Neutrophil (primary cell): Measurements from ENCODE around the gene ATG2A.

Experiments
- H3K27ac ChIP-seq: fragments of 200-600 bp; sonication (generic); 2 replicates; pipeline ENCODE4 v1.5.1; 2016; ENCODE audit warnings: mild to moderate bottlenecking, moderate library complexity
- H3K27me3 ChIP-seq: fragments of 200-600 bp; sonication (generic); 2 replicates; pipeline ENCODE4 v1.6.0; 2016; ENCODE audit warnings: mild to moderate bottlenecking
- H3K36me3 ChIP-seq: fragments of 200-600 bp; sonication (generic); 2 replicates; pipeline ENCODE4 v1.5.1; 2017
- H3K4me1 ChIP-seq, 2 experiments: fragments of 200-600 bp in 1 of 2; sonication (generic) in 1 of 2; 1 replicate in 1 of 2; 2 replicates in 1 of 2; pipeline versions ENCODE4 v1.5.1 to v1.6.1; 2013 to 2016; ENCODE audit warnings: low read depth in 1 of 2, low read length in 1 of 2, mild to moderate bottlenecking in 1 of 2, moderate library complexity in 1 of 2; ENCODE audit not compliant: control insufficient read depth in 1 of 2, insufficient read depth in 1 of 2
- H3K4me3 ChIP-seq, 2 experiments: fragments of 200-600 bp in 1 of 2; sonication (generic) in 1 of 2; 1 replicate in 1 of 2; 2 replicates in 1 of 2; pipeline ENCODE4 v1.5.1; 2013 to 2016; ENCODE audit warnings: low read depth in 1 of 2, low read length in 1 of 2, mild to moderate bottlenecking in 1 of 2, moderate library complexity in 1 of 2
- H3K9me3 ChIP-seq: fragments of 200-600 bp; sonication (generic); 2 replicates; pipeline ENCODE4 v1.5.1; 2016
- TF ChIP-seq, protein P1 (sequence below): fragments of 200-600 bp; sonication (generic); IDR thresholded peaks from 2 replicates; pipeline ENCODE4 v1.5.1; 2016; ENCODE audit warnings: antibody characterized with exemption

Gene ATG2A

DNA sequence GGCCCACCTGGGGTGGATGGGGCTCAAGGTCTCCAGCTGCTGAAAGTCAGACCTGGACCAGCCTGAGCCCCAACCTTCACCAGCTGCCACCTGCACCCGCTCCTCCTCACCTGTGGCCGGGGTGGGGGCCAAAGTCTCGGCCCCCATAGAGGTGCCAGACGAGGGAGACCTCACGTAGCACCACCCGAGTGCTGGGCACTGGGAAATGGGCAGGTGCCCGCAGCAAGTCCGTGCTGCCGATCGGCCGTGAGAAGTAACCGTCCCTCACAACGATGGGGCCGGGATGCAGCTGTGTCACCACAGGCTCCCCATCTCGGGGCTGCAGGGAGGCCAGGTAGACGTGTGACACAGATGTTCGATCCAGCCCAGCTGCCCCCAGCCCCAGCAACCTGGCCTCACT lies 16.2 kb downstream of the ATG2A start:
- no peak overlapping the region for H3K4me3 ChIP-seq
- H3K9me3 ChIP-seq = no peaks in the 10 kb centered on the region
- H3K27ac ChIP-seq = no peak overlapping the region
- H3K27me3 ChIP-seq = no peaks in the 10 kb centered on the region
- TF ChIP-seq, protein P1, sequence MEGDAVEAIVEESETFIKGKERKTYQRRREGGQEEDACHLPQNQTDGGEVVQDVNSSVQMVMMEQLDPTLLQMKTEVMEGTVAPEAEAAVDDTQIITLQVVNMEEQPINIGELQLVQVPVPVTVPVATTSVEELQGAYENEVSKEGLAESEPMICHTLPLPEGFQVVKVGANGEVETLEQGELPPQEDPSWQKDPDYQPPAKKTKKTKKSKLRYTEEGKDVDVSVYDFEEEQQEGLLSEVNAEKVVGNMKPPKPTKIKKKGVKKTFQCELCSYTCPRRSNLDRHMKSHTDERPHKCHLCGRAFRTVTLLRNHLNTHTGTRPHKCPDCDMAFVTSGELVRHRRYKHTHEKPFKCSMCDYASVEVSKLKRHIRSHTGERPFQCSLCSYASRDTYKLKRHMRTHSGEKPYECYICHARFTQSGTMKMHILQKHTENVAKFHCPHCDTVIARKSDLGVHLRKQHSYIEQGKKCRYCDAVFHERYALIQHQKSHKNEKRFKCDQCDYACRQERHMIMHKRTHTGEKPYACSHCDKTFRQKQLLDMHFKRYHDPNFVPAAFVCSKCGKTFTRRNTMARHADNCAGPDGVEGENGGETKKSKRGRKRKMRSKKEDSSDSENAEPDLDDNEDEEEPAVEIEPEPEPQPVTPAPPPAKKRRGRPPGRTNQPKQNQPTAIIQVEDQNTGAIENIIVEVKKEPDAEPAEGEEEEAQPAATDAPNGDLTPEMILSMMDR = no peak
- H3K36me3 ChIP-seq = peaks cover 100% of the 10 kb centered on the region
- no peaks in the 10 kb centered on the region for H3K4me1 ChIP-seq

GRCh38 chr11:64900263-64900678 lies 16.7 kb downstream of the ATG2A start:
- Histone ChIP-seq H3K4me1 (no peaks in the 10 kb centered on the region), H3K4me3 (no peak overlapping the region), H3K27ac (no peak overlapping the region), H3K27me3 (no peaks in the 10 kb centered on the region), H3K9me3 (no peaks in the 10 kb centered on the region), H3K36me3 (peaks cover 100% of the 10 kb centered on the region)
- TF ChIP-seq, protein P1 = no peak

GRCh38 chr11:64898541-64898940 lies 18.5 kb downstream of the ATG2A start:
- TF ChIP-seq, protein P1 = no peak
- H3K36me3 ChIP-seq = peaks cover 100% of the 10 kb centered on the region

DNA sequence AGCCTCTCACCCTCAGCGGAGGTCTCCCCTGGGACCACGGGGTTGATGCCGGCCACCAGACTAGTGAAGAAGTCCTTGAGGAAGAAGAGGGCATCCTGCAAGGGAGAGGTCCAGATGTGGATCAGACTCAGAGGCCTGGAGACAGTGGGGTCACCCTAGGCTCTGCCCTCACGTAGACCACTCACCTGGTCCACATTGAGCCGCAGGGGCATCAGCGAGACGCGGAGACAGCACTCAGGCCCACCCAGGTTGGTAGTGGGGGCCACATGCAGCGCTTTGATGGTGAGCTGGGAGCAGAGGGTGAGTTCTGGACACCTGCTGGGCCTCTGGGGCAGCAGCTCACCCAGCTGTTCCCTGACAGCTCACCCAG lies 18.9 kb downstream of the ATG2A start:
- Histone ChIP-seq H3K4me1 (peaks cover 15% of the 10 kb centered on the region in 2 experiments), H3K27me3 (no peaks in the 10 kb centered on the region), H3K27ac (no peak overlapping the region), H3K4me3 (no peak overlapping the region), H3K9me3 (no peaks in the 10 kb centered on the region), H3K36me3 (peaks cover 95% of the 10 kb centered on the region)
- TF ChIP-seq, protein P1 = no peak

More at GRCh38 chr11:64898541-64898940, 18.5 kb downstream of the ATG2A start:
- Histone ChIP-seq H3K9me3 (no peaks in the 10 kb centered on the region), H3K27ac (no peak overlapping the region), H3K4me3 (no peak overlapping the region), H3K4me1 (peaks cover 10% of the 10 kb centered on the region in 2 experiments), H3K27me3 (no peaks in the 10 kb centered on the region)

DNA sequence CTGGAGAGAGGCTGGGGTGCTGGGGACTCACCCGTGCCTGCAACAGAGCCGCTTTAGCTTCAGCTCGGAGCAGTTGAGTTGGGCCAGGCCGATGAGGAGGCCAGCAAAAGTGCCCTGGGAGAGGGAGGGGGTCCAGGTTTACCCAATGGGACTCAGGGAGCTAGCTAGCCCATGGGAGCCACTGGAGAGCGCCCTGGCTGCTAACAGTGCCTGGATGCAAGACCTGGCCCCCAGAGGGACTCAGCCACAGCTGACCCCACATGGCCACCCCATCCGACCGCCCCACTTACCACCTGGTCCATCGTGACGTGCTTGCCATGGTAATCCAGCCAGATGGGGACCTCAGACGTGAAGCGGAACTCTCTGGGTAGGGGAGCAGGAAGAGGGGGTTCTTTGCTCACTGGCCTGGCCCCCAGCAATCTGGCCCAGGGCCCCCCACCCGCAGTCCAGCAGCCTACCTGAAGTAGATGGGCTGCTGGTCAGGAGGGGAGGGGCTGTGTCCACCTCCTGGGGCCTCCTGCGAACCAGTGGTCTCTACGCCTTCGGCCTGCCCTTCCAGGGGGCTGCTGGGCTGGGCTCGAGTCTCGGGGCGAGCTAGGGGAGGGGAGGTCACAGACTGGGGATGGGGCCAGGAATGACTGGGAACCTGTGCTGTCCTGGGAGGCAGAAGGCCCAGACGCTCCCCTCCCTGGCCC lies 19.5 kb downstream of the ATG2A start:
- Histone ChIP-seq H3K36me3 (peaks cover 90% of the 10 kb centered on the region), H3K9me3 (no peaks in the 10 kb centered on the region), H3K4me1 (peaks cover 20% of the 10 kb centered on the region in 2 experiments), H3K4me3 (no peak overlapping the region), H3K27ac (no peak overlapping the region), H3K27me3 (no peaks in the 10 kb centered on the region)
- TF ChIP-seq, protein P1 = no peak
